Stomach smooth muscle (tissue), 2 donors: Measurements from ENCODE around the gene ARRDC1.
"Not testable (repeated sequence)": the region's sequence is repeated elsewhere in the genome, so short reads cannot be mapped to it uniquely, and the experiment has no call there.

ENCODE experiments used
- H3K27ac ChIP-seq: one replicate; pipeline ENCODE4 v1.7.0; 2013; ENCODE audit warnings: mild to moderate bottlenecking, low read length, inconsistent platforms
- H3K27me3 ChIP-seq, 2 donors: one replicate each; pipeline ENCODE4 v1.7.0; 2013; ENCODE audit warnings: low read length in 2 of 2; ENCODE audit not compliant: insufficient read depth in 2 of 2, control insufficient read depth in 1 of 2
- H3K36me3 ChIP-seq, 2 donors: one replicate each; pipeline ENCODE4 v1.7.0; 2013; ENCODE audit warnings: low read length in 2 of 2; ENCODE audit not compliant: control insufficient read depth in 2 of 2, insufficient read depth in 2 of 2
- H3K4me1 ChIP-seq: one replicate; pipeline ENCODE4 v1.7.0; 2013; ENCODE audit warnings: low read length; ENCODE audit not compliant: control insufficient read depth, insufficient read depth
- H3K4me3 ChIP-seq, 2 donors: one replicate each; pipeline ENCODE4 v1.7.0; 2013; ENCODE audit warnings: low read length in 2 of 2
- H3K9ac ChIP-seq, 2 donors: one replicate each; pipeline ENCODE4 v1.7.0; 2013; ENCODE audit warnings: low read length in 2 of 2, mild to moderate bottlenecking in 1 of 2
- H3K9me3 ChIP-seq, 2 donors: one replicate each; pipeline ENCODE4 v1.7.0; 2013; ENCODE audit warnings: low read length in 2 of 2; ENCODE audit not compliant: control insufficient read depth in 2 of 2
- donor health status: healthy.
- donor health status: Pancreatic carcinoma.

The ARRDC1 gene

GRCh38 chr9:137626464-137626863 lies 21.0 kb downstream of the ARRDC1 start:
- peaks cover 8% of the 10 kb centered on the region for H3K4me1 ChIP-seq

DNA sequence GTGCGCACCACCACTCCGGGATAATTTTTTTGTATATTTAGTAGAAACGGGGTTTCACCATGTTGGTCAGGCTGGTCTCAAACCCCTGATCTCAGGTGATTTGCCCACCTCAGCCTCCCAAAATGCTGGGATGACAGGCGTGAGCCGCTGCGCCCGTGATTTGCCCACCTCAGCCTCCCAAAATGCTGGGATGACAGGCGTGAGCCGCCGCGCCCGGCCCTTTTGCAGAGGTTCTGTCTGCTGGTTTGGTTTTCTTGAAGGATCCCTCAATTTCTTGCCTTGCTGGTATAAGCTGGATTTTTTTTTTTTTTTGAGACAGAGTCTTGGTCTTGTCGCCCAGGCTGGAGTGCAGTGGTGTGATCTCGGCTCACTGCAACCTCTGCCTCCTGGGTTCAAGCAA lies 21.9 kb downstream of the ARRDC1 start:
- not testable (repeated sequence) for H3K27me3 ChIP-seq, H3K9ac ChIP-seq, H3K4me3 ChIP-seq, H3K36me3 ChIP-seq, H3K27ac ChIP-seq, H3K9me3 ChIP-seq
- peaks cover 11% of the 10 kb centered on the region for H3K4me1 ChIP-seq

More at GRCh38 chr9:137626464-137626863, 21.0 kb downstream of the ARRDC1 start:
- Histone ChIP-seq H3K27ac (no peak overlapping the region), H3K4me3 (no peak overlapping the region), H3K36me3 (no peaks in the 10 kb centered on the region), H3K9me3 (no peaks in the 10 kb centered on the region), H3K27me3 (no peaks in the 10 kb centered on the region), H3K9ac (no peak overlapping the region)

DNA sequence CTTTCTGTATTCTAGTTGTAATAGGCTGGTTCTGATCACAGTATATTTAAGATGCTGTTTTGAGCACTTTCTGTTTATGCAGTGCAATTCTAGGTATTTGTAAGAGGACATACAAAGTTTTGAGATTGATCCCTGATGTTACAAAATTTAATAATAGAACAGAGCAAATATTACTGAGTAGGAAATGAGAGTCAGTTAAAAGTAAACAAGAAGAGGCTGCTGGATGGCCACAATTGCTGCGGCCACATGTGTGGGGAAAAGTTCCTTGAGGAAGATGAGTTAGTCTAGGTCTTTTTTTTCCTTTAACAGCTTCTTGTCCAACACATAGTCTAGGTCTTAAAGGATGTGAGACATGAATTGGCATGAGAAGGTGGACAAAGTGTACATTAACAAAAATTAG lies 24.6 kb downstream of the ARRDC1 start:
- Histone ChIP-seq H3K4me1 (peaks cover 18% of the 10 kb centered on the region), H3K9ac (no peak overlapping the region), H3K27ac (no peak overlapping the region)

DNA sequence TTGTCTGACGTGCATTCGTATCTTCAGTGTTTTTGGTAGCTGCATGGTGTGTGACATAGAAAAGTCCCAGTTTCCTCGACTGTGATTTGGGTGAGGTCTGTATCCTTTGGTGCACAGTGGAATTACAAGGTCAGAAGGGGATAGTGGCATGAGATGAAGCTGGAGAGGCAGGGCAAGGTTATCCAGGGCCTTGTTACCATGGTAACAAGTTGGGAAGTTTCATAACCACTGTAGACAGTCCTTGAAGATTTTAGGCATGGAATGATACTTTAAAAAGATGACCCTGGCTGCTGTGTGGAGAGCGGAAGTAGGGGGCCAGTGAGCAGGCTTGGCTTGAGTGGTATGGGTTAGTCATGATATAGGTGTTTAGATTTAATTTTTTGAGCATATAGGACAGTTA lies 25.2 kb downstream of the ARRDC1 start:
- H3K9ac ChIP-seq: no peak overlapping the region
- H3K4me1 ChIP-seq: peaks cover 18% of the 10 kb centered on the region
- H3K36me3 ChIP-seq: no peaks in the 10 kb centered on the region
- H3K9me3 ChIP-seq: no peaks in the 10 kb centered on the region
- H3K27me3 ChIP-seq: no peaks in the 10 kb centered on the region
- no peak overlapping the region for H3K27ac ChIP-seq
- no peak overlapping the region for H3K4me3 ChIP-seq

More for the DNA sequence above, 24.6 kb downstream of the ARRDC1 start:
- Histone ChIP-seq H3K36me3 (no peaks in the 10 kb centered on the region), H3K27me3 (no peaks in the 10 kb centered on the region), H3K9me3 (no peaks in the 10 kb centered on the region), H3K4me3 (no peak overlapping the region)

- Histone ChIP-seq H3K9ac (no peak overlapping the region), H3K4me1 (peaks cover 18% of the 10 kb centered on the region), H3K36me3 (no peaks in the 10 kb centered on the region)
Observed at GRCh38 chr9:137631345-137632229, 26.1 kb downstream of the ARRDC1 start.

DNA sequence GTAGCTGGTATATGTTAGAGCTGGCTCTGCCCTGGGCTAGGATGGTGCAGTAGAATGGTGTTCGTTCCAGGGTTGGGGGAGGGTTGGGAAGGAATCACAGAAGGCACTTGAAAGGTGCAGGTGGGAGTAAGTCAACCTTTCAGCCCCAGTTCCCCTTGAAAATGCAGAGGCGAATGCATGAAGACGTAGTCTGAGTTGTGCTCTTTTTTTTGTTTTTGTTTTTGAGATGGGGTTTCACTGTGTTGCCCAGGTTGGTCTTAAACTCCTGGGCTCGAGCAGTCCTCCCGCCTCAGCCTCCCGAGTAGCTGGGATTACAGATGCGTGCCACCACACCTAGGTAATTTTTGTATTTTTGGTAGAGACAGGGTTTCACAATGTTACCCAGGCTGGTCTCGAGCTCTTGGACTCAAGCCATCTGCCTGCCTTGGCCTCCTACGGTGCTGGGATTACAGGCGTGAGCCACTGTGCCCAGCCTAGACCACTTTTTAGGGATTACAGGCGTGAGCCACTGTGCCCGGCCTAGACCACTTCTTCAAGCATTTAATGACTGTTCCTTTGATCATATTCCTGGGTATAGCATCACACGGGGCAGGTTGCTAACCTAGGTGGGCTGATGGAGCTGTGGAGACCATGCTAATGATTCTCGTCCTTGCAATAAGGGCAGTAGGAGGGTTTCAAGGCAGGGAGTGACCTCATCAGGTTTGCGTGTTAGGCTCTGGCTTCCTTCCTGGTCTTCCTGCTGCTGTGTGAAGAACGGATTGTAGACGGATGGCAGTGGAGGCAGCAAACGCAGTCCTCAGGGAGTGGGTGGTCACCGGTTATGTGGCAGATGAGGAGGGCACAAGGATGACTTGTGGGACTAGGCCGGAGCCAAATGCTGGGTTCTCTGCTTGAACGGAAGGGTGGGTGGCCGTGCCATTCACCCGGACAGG lies 27.0 kb downstream of the ARRDC1 start:
- H3K4me3 ChIP-seq: no peak overlapping the region
- no peak overlapping the region for H3K9ac ChIP-seq
- no peaks in the 10 kb centered on the region for H3K27me3 ChIP-seq
- peaks cover 18% of the 10 kb centered on the region for H3K4me1 ChIP-seq
- no peak overlapping the region for H3K27ac ChIP-seq
- H3K36me3 ChIP-seq: no peaks in the 10 kb centered on the region
- H3K9me3 ChIP-seq: no peaks in the 10 kb centered on the region

More at GRCh38 chr9:137631345-137632229, 26.1 kb downstream of the ARRDC1 start:
- Histone ChIP-seq H3K27ac (no peak overlapping the region), H3K9me3 (no peaks in the 10 kb centered on the region), H3K27me3 (no peaks in the 10 kb centered on the region), H3K4me3 (no peak overlapping the region)

GRCh38 chr9:137634016-137634415 lies 28.5 kb downstream of the ARRDC1 start:
- Histone ChIP-seq H3K36me3 (no peaks in the 10 kb centered on the region), H3K9ac (no peak overlapping the region), H3K27ac (no peak overlapping the region), H3K4me1 (peaks cover 16% of the 10 kb centered on the region), H3K4me3 (no peak overlapping the region), H3K9me3 (no peaks in the 10 kb centered on the region), H3K27me3 (no peaks in the 10 kb centered on the region)

DNA sequence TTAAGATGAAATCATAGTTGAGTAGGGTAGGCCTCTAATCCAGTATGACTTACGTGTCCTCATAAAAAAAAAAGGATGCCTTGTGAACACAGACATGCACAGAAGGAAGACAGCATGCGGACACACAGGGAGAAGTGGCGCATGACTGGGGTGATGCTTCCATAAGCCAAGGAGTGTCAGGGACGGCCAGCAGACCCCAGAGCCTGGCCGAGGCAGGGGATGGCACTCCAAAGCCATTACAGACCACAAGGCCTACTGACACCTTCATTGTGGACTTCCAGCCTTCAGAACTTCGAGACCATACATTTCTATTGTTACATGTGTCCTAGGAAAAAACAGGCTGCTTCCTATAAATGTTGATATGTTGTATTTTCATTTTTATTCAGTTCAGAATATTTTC lies 33.2 kb downstream of the ARRDC1 start:
- Histone ChIP-seq H3K4me1 (peaks cover 6% of the 10 kb centered on the region), H3K27ac (no peak overlapping the region), H3K9ac (no peak overlapping the region), H3K36me3 (peaks cover 0 to 4% of the 10 kb centered on the region in 2 donors), H3K27me3 (no peaks in the 10 kb centered on the region), H3K9me3 (no peaks in the 10 kb centered on the region), H3K4me3 (no peak overlapping the region)

DNA sequence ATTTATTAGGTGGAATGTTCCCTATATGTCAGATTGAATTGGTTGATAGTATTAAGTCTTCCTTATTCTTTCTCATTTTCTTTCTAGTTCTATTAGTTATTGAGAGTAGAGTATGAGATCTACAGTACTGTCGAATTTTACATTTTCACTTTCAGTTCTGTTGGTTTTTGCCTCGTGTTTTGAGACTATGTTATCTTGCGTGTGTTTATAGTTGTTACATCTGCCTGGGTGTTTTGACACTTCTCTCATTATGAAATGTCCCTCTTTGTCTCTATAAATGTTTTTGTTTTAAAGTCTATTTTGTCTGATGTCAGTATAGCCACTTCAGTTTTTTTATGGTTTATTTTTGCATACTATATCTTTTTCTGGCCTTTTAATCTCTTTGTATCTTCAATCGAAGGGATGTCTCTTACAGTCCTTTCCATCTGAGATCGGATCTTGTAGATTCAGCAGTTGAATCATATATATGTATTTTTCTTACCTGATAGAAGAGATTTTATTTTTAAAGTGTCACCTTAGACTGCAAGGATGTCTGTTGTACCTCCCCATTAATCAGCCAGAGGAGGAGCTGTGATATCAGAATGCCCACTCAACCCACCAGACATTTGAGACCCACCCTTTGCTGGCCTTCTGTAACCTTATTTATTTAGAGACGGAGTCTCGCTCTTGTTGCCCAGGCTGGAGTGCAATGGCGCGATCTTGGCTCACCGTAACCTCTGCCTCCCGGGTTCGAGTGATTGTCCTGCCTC lies 34.0 kb downstream of the ARRDC1 start:
- no peak overlapping the region for H3K27ac ChIP-seq
- H3K9ac ChIP-seq: no peak overlapping the region
- H3K36me3 ChIP-seq: peaks cover 0 to 4% of the 10 kb centered on the region in 2 donors
- H3K4me1 ChIP-seq: peaks cover 6% of the 10 kb centered on the region
- no peaks in the 10 kb centered on the region for H3K27me3 ChIP-seq
- no peaks in the 10 kb centered on the region for H3K9me3 ChIP-seq
- H3K4me3 ChIP-seq: peak overlapping the region in 1 of 2 donors; percentile 35

DNA sequence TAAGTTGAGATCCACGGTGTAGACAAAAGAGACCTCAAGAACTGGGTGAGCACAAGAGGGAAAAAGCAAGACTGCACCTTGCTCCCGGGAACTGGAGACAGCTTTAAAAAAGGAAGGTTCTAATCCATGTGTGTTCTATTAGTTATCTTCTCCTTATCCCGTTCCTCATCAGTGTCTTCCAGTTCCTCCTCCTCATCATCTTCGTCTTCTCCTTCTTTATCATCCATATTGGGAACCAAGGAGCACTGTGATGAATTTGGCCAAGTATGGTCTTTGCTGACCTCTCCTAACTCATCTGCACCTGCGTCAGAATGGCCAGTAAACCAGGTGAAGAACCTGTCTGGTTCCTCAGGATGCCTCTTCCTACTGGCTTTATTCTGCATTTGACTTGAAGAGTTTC lies 35.4 kb downstream of the ARRDC1 start:
- H3K4me1 ChIP-seq: peaks cover 9% of the 10 kb centered on the region
- no peak overlapping the region for H3K9ac ChIP-seq
- no peaks in the 10 kb centered on the region for H3K27me3 ChIP-seq
- no peak overlapping the region for H3K27ac ChIP-seq
- H3K9me3 ChIP-seq: no peaks in the 10 kb centered on the region
- H3K36me3 ChIP-seq: peaks cover 0 to 8% of the 10 kb centered on the region in 2 donors
- no peak overlapping the region for H3K4me3 ChIP-seq
